ENCODE measurements around the gene RHOBTB1.
"Not testable (repeated sequence)": the region's sequence is repeated elsewhere in the genome, so short reads cannot be mapped to it uniquely, and the experiment has no call there.

Gene RHOBTB1

GRCh38 chr10:60835049-60835448, 108.9 kb downstream of the RHOBTB1 start:
- TF ChIP-seq EZH2phosphoT487 (IDR thresholded peaks at IDR 0.05; ENCODE audit: borderline replicate concordance, low read length) (no peak), CTCF (IDR thresholded peaks at IDR 0.05; ENCODE audit: low read depth, low read length, poor library complexity, severe bottlenecking) (no peak)
- Histone ChIP-seq H3K27me3 (ENCODE audit: control insufficient read depth, low read length) (no peaks in the 10 kb centered on the region), H3K9me2 (replicated peaks; ENCODE audit: control insufficient read depth, low read length) (no peaks in the 10 kb centered on the region), H3F3A (ENCODE audit: control insufficient read depth, insufficient read depth) (no peaks in the 10 kb centered on the region), H3K9me3 (ENCODE audit: control insufficient read depth, insufficient read depth, low read length) (no peaks in the 10 kb centered on the region), H3K4me2 (ENCODE audit: low read length) (no peak overlapping the region), H3K4me1 (ENCODE audit: control insufficient read depth, low read length) (no peaks in the 10 kb centered on the region), H4K20me1 (ENCODE audit: control insufficient read depth, insufficient read depth, low read depth, low read length) (no peaks in the 10 kb centered on the region), H3K36me3 (ENCODE audit: control insufficient read depth, low read length) (no peaks in the 10 kb centered on the region), H3K27ac (ENCODE audit: low read depth, low read length) (no peak overlapping the region), H3K4me3 (ENCODE audit: low read length) (no peak overlapping the region), H3K79me2 (ENCODE audit: control insufficient read depth, low read length) (no peaks in the 10 kb centered on the region)

GRCh38 chr10:60834401-60834800, 109.6 kb downstream of the RHOBTB1 start:
- no peaks in the 10 kb centered on the region for H4K20me1 ChIP-seq (ENCODE audit: control insufficient read depth, insufficient read depth, low read depth, low read length)
- no peaks in the 10 kb centered on the region for H3K36me3 ChIP-seq (ENCODE audit: control insufficient read depth, low read length)
- no peaks in the 10 kb centered on the region for H3F3A ChIP-seq (ENCODE audit: control insufficient read depth, insufficient read depth)
- H3K9me2 ChIP-seq (replicated peaks; ENCODE audit: control insufficient read depth, low read length), result no peaks in the 10 kb centered on the region
- H3K4me3 ChIP-seq (ENCODE audit: low read length), result no peak overlapping the region
- H3K4me1 ChIP-seq (ENCODE audit: control insufficient read depth, low read length), result no peaks in the 10 kb centered on the region
- no peaks in the 10 kb centered on the region for H3K79me2 ChIP-seq (ENCODE audit: control insufficient read depth, low read length)
- no peak overlapping the region for H3K27ac ChIP-seq (ENCODE audit: low read depth, low read length)
- H3K4me2 ChIP-seq (ENCODE audit: low read length), result no peak overlapping the region
- H3K9me3 ChIP-seq (ENCODE audit: control insufficient read depth, insufficient read depth, low read length), result no peaks in the 10 kb centered on the region
- no peak for TF ChIP-seq EZH2phosphoT487 (IDR thresholded peaks at IDR 0.05; ENCODE audit: borderline replicate concordance, low read length)
- H3K27me3 ChIP-seq (ENCODE audit: control insufficient read depth, low read length), result no peaks in the 10 kb centered on the region

GRCh38 chr10:60832136-60832535, 111.8 kb downstream of the RHOBTB1 start:
- not testable (repeated sequence) for H3K36me3 ChIP-seq (ENCODE audit: control insufficient read depth, low read length); H3F3A ChIP-seq (ENCODE audit: control insufficient read depth, insufficient read depth); H3K27me3 ChIP-seq (ENCODE audit: control insufficient read depth, low read length); H3K4me2 ChIP-seq (ENCODE audit: low read length); H3K79me2 ChIP-seq (ENCODE audit: control insufficient read depth, low read length); H4K20me1 ChIP-seq (ENCODE audit: control insufficient read depth, insufficient read depth, low read depth, low read length); H3K27ac ChIP-seq (ENCODE audit: low read depth, low read length); H3K9me2 ChIP-seq (replicated peaks; ENCODE audit: control insufficient read depth, low read length); H3K4me3 ChIP-seq (ENCODE audit: low read length); H3K9me3 ChIP-seq (ENCODE audit: control insufficient read depth, insufficient read depth, low read length); H3K4me1 ChIP-seq (ENCODE audit: control insufficient read depth, low read length)

GRCh38 chr10:60828489-60828852, 115.5 kb downstream of the RHOBTB1 start:
- no peaks in the 10 kb centered on the region for H3K9me2 ChIP-seq (replicated peaks; ENCODE audit: control insufficient read depth, low read length)
- TF ChIP-seq CTCF (IDR thresholded peaks at IDR 0.05; ENCODE audit: low read depth, low read length, poor library complexity, severe bottlenecking) (no peak), EZH2phosphoT487 (IDR thresholded peaks at IDR 0.05; ENCODE audit: borderline replicate concordance, low read length) (no peak)
- no peak overlapping the region for H3K4me3 ChIP-seq (ENCODE audit: low read length)
- H3K4me1 ChIP-seq (ENCODE audit: control insufficient read depth, low read length), result no peaks in the 10 kb centered on the region
- H3F3A ChIP-seq (ENCODE audit: control insufficient read depth, insufficient read depth), result no peaks in the 10 kb centered on the region
- H3K9me3 ChIP-seq (ENCODE audit: control insufficient read depth, insufficient read depth, low read length), result no peaks in the 10 kb centered on the region
- no peaks in the 10 kb centered on the region for H3K36me3 ChIP-seq (ENCODE audit: control insufficient read depth, low read length)
- no peak overlapping the region for H3K4me2 ChIP-seq (ENCODE audit: low read length)
- H3K27me3 ChIP-seq (ENCODE audit: control insufficient read depth, low read length), result no peaks in the 10 kb centered on the region
- no peaks in the 10 kb centered on the region for H4K20me1 ChIP-seq (ENCODE audit: control insufficient read depth, insufficient read depth, low read depth, low read length)
- no peaks in the 10 kb centered on the region for H3K79me2 ChIP-seq (ENCODE audit: control insufficient read depth, low read length)
- no peak overlapping the region for H3K27ac ChIP-seq (ENCODE audit: low read depth, low read length)

Measured in DOHH2 (cell line).